HG03066 (cell line): ENCODE measurements around the gene ZNF256.

Experiments
- ATAC-seq: cut with Tn5 transposase; IDR thresholded peaks from one replicate; pipeline ENCODE4 v1.9.1; 2021; ENCODE audit warnings: low read depth; ENCODE audit not compliant: unreplicated experiment

The ZNF256 gene

GRCh38 chr19:57947419-57948134 lies at the start of gene ZNF256:
ZNF256 (minus strand) TSS chr19:57947706; CDS start chr19:57947474, 232 bp downstream.
- ATAC-seq, result peak; percentile 86

- no peak for ATAC-seq
Measured at GRCh38 chr19:57992841-57993240, 45.3 kb upstream of the ZNF256 start.

GRCh38 chr19:57978586-57979289 lies 31.2 kb upstream of the ZNF256 start:
- no peak for ATAC-seq

GRCh38 chr19:57974434-57974833 lies 26.9 kb upstream of the ZNF256 start, which contains the start of gene C19orf18:
C19orf18 (minus strand) TSS chr19:57974534; CDS start chr19:57974432, 102 bp downstream.
- ATAC-seq, result no peak

- ATAC-seq, result no peak
Measured at GRCh38 chr19:57964761-57965160, 17.3 kb upstream of the ZNF256 start.

GRCh38 chr19:57961785-57962184 lies 14.3 kb upstream of the ZNF256 start:
- no peak for ATAC-seq

- no peak for ATAC-seq
Measured at GRCh38 chr19:57954996-57955395, 7.5 kb upstream of the ZNF256 start.

- no peak for ATAC-seq
Measured at GRCh38 chr19:57949702-57950101, 2.2 kb upstream of the ZNF256 start.

GRCh38 chr19:57949296-57949695 lies 1.8 kb upstream of the ZNF256 start:
- no peak for ATAC-seq

- peak; percentile 28 for ATAC-seq
Measured at GRCh38 chr19:57947088-57947418, 453 bp downstream of the ZNF256 start.

GRCh38 chr19:57946316-57946715 lies 1.2 kb downstream of the ZNF256 start:
- ATAC-seq, result no peak

- ATAC-seq, result no peak
Measured at GRCh38 chr19:57941593-57941992, 5.9 kb downstream of the ZNF256 start.

- no peak for ATAC-seq
Measured at GRCh38 chr19:57935731-57936130, 11.8 kb downstream of the ZNF256 start.

GRCh38 chr19:57934820-57935665 lies 12.5 kb downstream of the ZNF256 start, which contains the start of gene ZNF418:
ZNF418 (minus strand) TSS chr19:57935402; CDS start chr19:57933822, 1,580 bp downstream.
- ATAC-seq, result peak; percentile 60

- ATAC-seq, result no peak
Measured at GRCh38 chr19:57927587-57927986, 19.9 kb downstream of the ZNF256 start.

GRCh38 chr19:57916168-57916995 lies 31.1 kb downstream of the ZNF256 start, which contains the start of gene ZNF417:
ZNF417 (minus strand) TSS chr19:57916592; CDS start chr19:57916411, 181 bp downstream.
- peak; percentile 95 for ATAC-seq

- no peak for ATAC-seq
Measured at GRCh38 chr19:57914531-57914930, 33.0 kb downstream of the ZNF256 start.

GRCh38 chr19:57907394-57907793 lies 40.1 kb downstream of the ZNF256 start:
- no peak for ATAC-seq

GRCh38 chr19:57905258-57905657 lies 42.2 kb downstream of the ZNF256 start:
- ATAC-seq, result no peak

GRCh38 chr19:57903618-57904184 lies 43.8 kb downstream of the ZNF256 start:
- ATAC-seq, result no peak
